K562 (cell line): ENCODE data around the gene COPA. TPM values are rescaled to one million over a fixed set of nuclear protein-coding genes. Genes with fewer than 3 reads are reported as not detected.

Source experiments
- ATAC-seq: fragments of 200-7000 bp; cut with Tn5 transposase; 3 replicates; pipeline ENCODE4 v1.9.1; 2020; ENCODE audit warnings: moderate library complexity
- BruUV-seq: library from RNA; stranded (reverse); fragments of 400-500 nt; replicated peaks from 2 replicates; lab custom pipeline; 2021; lab: Mats Ljungman, UMichigan
- CTCF ChIA-PET: fragments of 300-600 bp; formaldehyde crosslinking; extraction: SDS; loops from one replicate; lab custom pipeline; 2021; ENCODE audit warnings: low intra/inter-chr PET ratio; lab: Yijun Ruan, JAX
- POLR2A ChIA-PET: fragments of 300-600, 350-650 bp; sonication (Branson Sonifier 250); formaldehyde crosslinking; extraction: SDS; loops from one replicate; lab custom pipeline; 2021; ENCODE audit warnings: antibody characterized with exemption, inconsistent platforms; lab: Yijun Ruan, JAX
- DNase-seq, 4 experiments: peaks; one replicate each; pipeline versions ENCODE4 v3.0.0 to v3.0.0-alpha.2; 2011 to 2018; ENCODE audit warnings: low spot score in 3 of 4, mixed read lengths in 3 of 4; ENCODE audit errors: extremely low read depth in 1 of 4
- FAIRE-seq: peaks from 2 replicates; lab custom pipeline; 2011; peaks lifted over from hg19 to GRCh38; lab: Jason Lieb, UNC
- H2AFZ ChIP-seq: 2 replicates; pipeline ENCODE4 v1.6.0; 2011; ENCODE audit warnings: low read depth, low read length, control low read depth, inconsistent platforms
- H3K27ac ChIP-seq: fragments of 200-600 bp; 3 replicates; pipeline ENCODE4 v1.8.0; 2011; ENCODE audit warnings: low read depth, mild to moderate bottlenecking, control low read depth, inconsistent platforms, low read length, moderate library complexity, mixed read lengths; ENCODE audit errors: extremely low read depth
- H3K27me3 ChIP-seq, 2 experiments: fragments of 300-600 bp in 1 of 2; 2 replicates in 1 of 2; 3 replicates in 1 of 2; pipeline versions ENCODE4 v1.6.0 to v1.8.0; 2011; ENCODE audit warnings: inconsistent platforms in 2 of 2, low read length in 2 of 2, mild to moderate bottlenecking in 1 of 2, mixed read lengths in 1 of 2, moderate library complexity in 1 of 2; ENCODE audit not compliant: control insufficient read depth in 2 of 2, insufficient read depth in 2 of 2
- H3K36me3 ChIP-seq: fragments of 300-600 bp; 3 replicates; pipeline ENCODE4 v1.8.0; 2011; ENCODE audit warnings: mild to moderate bottlenecking, low read length, inconsistent platforms; ENCODE audit not compliant: control insufficient read depth, insufficient read depth
- H3K4me1 ChIP-seq, 2 experiments: fragments of 200-600 bp in 1 of 2; replicated peaks in 1 of 2; 2 replicates in 1 of 2; 3 replicates in 1 of 2; pipeline versions ENCODE4 v1.5.1 to v1.8.0; 2011; ENCODE audit warnings: inconsistent platforms in 2 of 2, low read length in 2 of 2, mild to moderate bottlenecking in 1 of 2, mixed read lengths in 1 of 2, moderate library complexity in 1 of 2; ENCODE audit not compliant: control insufficient read depth in 2 of 2, insufficient read depth in 2 of 2
- H3K4me2 ChIP-seq: 2 replicates; pipeline ENCODE4 v1.6.1; 2011; ENCODE audit warnings: low read length, control low read depth, inconsistent platforms, mixed read lengths; ENCODE audit not compliant: insufficient read depth
- H3K4me3 ChIP-seq: fragments of 200-600 bp; sonication (generic), shearing (Covaris generic); 2 replicates; pipeline ENCODE4 v1.5.1; 2016; ENCODE audit warnings: control low read depth, inconsistent platforms
- H3K79me2 ChIP-seq: fragments of 200-600 bp; 3 replicates; pipeline ENCODE4 v1.8.0; 2011; ENCODE audit warnings: low read length, inconsistent platforms; ENCODE audit not compliant: control insufficient read depth, insufficient read depth
- H3K9ac ChIP-seq, 2 experiments: 2 replicates each; pipeline versions ENCODE4 v1.6.0 to v1.6.1; 2011; ENCODE audit warnings: low read depth in 2 of 2, low read length in 2 of 2, control low read depth in 1 of 2, inconsistent platforms in 1 of 2, mild to moderate bottlenecking in 1 of 2, mixed read lengths in 1 of 2; ENCODE audit not compliant: insufficient read depth in 1 of 2
- H3K9me1 ChIP-seq: one replicate; pipeline ENCODE4 v1.6.0; 2011; ENCODE audit warnings: inconsistent platforms, mild to moderate bottlenecking, low read length, moderate library complexity; ENCODE audit not compliant: control insufficient read depth, insufficient read depth
- H3K9me3 ChIP-seq: replicated peaks from 2 replicates; pipeline ENCODE4 v1.5.1; 2011; ENCODE audit warnings: low read depth, low read length, inconsistent platforms; ENCODE audit not compliant: control insufficient read depth, insufficient read depth
- H4K20me1 ChIP-seq: replicated peaks from 2 replicates; pipeline ENCODE4 v1.6.1; 2011; ENCODE audit warnings: low read length, inconsistent platforms, mixed read lengths; ENCODE audit not compliant: control insufficient read depth, insufficient read depth
- ETS2 ChIP-seq: IDR thresholded peaks from 2 replicates; pipeline ENCODE4 v1.6.1; 2016; ENCODE audit warnings: borderline replicate concordance, missing genetic modification characterization, mild to moderate bottlenecking, moderate library complexity, missing compliant biosample characterization; ENCODE audit not compliant: poor library complexity, severe bottlenecking
- SP2 ChIP-seq: IDR thresholded peaks from 2 replicates; pipeline ENCODE4 v1.6.1; 2011; ENCODE audit warnings: mild to moderate bottlenecking, low read depth, low read length, moderate library complexity; ENCODE audit not compliant: poor library complexity, severe bottlenecking; ENCODE audit errors: extremely low read depth
- TCF7L2 ChIP-seq: fragments of 150-350 bp; IDR thresholded peaks from 2 replicates; pipeline ENCODE4 v1.6.1; 2016; ENCODE audit warnings: low read depth, mild to moderate bottlenecking, low read length, moderate library complexity
- WGBS: fragments of 100-300 bp; shearing (Covaris generic); methylation state at CpG from one replicate; pipeline ENCODE4 v1.1.6; 2016; ENCODE audit warnings: low coverage, mixed read lengths; ENCODE audit not compliant: insufficient coverage; ENCODE audit errors: missing lambda C conversion rate; 5-methylcytosine and 5-hydroxymethylcytosine counted together
- in situ Hi-C: fragments of 300-500 bp; cut with MboI; formaldehyde crosslinking; loops from 4 replicates; pipeline ENCODE4 v1.15.0; 2018; ENCODE audit warnings: inconsistent platforms, mixed read lengths
- intact Hi-C: fragments of 100-400 bp; cut with micrococcal nuclease; formaldehyde crosslinking; loops from 2 replicates; pipeline ENCODE4 v1.14.2; 2022
- polyA plus RNA-seq, 8 experiments: library from polyadenylated mRNA; depleted of rRNA in 4 of 8; stranded (reverse) in 5 of 8; unstranded in 3 of 8; fragments of >200 nt; fragmentation: Nextera tagmentation in 2 of 8; fragmentation: Illumina TruSeq in 1 of 8; extraction: Ambion mirVana in 2 of 8; extraction: Trizol in 1 of 8; gene quantifications; 2 replicates each; pipeline versions ENCODE4 v1.2.1 to v1.2.3, GENCODE V29; 2011 to 2014; ENCODE audit warnings: inconsistent platforms in 1 of 8, missing spikeins in 1 of 8
- total RNA-seq, 7 experiments: library from RNA; depleted of rRNA in 6 of 7; stranded (reverse); fragments of >200 nt in 6 of 7; fragmentation: Illumina TruSeq in 2 of 7; extraction: Trizol in 2 of 7; gene quantifications; 2 replicates each; pipeline versions ENCODE4 v1.2.1 to v1.2.3, GENCODE V29; 2011 to 2021; ENCODE audit warnings: low replicate concordance in 1 of 7
- TF ChIP-seq, protein P1 (sequence below): sonication (generic); formaldehyde crosslinking; IDR thresholded peaks from 2 replicates; pipeline ENCODE4 v1.8.0; 2022; ENCODE audit warnings: missing genetic modification reagents, mild to moderate bottlenecking, moderate library complexity, borderline replicate concordance

The COPA gene
- total and polyA plus RNA-seq, 9 of the 15 experiments (the other 6 are each of a cell fraction or from before 2014, with no cell fraction given) = 49.8 to 222 (median 110) TPM

DNA sequence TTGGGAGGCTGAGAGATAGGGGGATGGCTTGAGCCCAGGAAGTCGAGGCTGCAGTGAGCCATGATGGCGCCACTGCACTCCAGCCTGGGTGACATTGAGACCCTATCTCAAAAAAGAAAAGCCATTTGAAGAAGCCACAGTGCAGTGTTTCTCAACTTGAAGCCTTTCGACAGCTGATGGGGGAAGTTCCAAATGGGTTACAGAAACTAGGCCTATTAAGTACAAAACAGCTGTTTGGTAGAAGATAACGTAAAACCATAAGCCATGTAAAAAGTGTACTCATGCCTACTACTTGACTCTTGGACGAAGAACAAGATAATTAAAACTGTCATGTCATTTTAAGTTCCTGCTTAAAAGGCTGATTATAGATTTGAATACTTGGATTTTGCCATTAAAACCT, 16.6 kb downstream of the COPA start:
- no peaks in the 10 kb centered on the region for H3K27me3 ChIP-seq
- no peak overlapping the region for H3K4me2 ChIP-seq
- H3K4me3 ChIP-seq = no peak overlapping the region
- no peaks in the 10 kb centered on the region for H3K9me1 ChIP-seq
- ATAC-seq = no peak
- CTCF ChIA-PET = no interaction called here
- H3K27ac ChIP-seq = no peak overlapping the region
- H3K9me3 ChIP-seq = no peaks in the 10 kb centered on the region
- H3K4me1 ChIP-seq = no peaks in the 10 kb centered on the region; a peak in 1 of 5 replicates
- TF ChIP-seq ETS2 (tag) = no peak
- TF ChIP-seq, protein P1, sequence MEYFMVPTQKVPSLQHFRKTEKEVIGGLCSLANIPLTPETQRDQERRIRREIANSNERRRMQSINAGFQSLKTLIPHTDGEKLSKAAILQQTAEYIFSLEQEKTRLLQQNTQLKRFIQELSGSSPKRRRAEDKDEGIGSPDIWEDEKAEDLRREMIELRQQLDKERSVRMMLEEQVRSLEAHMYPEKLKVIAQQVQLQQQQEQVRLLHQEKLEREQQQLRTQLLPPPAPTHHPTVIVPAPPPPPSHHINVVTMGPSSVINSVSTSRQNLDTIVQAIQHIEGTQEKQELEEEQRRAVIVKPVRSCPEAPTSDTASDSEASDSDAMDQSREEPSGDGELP (CRISPR knock-in tag) = peak; percentile 51
- intact Hi-C loops (no loop called here), in situ Hi-C loops (no loop called here)
- peak; percentile 61 for FAIRE-seq
- POLR2A ChIA-PET = interaction anchor here (0.6 to 1.2 kb wide), 5 partner anchors 11 to 39 kb away, joined by 3 to 4 read pairs (median 3); no protein-coding TSS in a partner anchor
- H3K9ac ChIP-seq = no peak overlapping the region
- no peak for DNase-seq
- H3K79me2 ChIP-seq = 0 out of 3 replicates have a peak, but pooled peaks cover 4% of the 10 kb centered on the region
- no peak overlapping the region for H2AFZ ChIP-seq
- WGBS = 86% methylated on average over 5 of the region's 5 CpGs
- no peaks in the 10 kb centered on the region for H4K20me1 ChIP-seq
- peaks cover 87% of the 10 kb centered on the region for H3K36me3 ChIP-seq
- BruUV-seq = no TSS peak

GRCh38 chr1:160325252-160325651, 17.8 kb downstream of the COPA start:
- CTCF ChIA-PET = no interaction called here
- no peak for TF ChIP-seq SP2
- no peak for TF ChIP-seq TCF7L2
- Histone ChIP-seq H3K9me3 (no peaks in the 10 kb centered on the region), H3K27me3 (no peaks in the 10 kb centered on the region), H3K79me2 (peaks cover 10% of the 10 kb centered on the region; the same call in 1 of the 3 replicates), H3K4me3 (no peak overlapping the region), H3K27ac (no peak overlapping the region), H3K4me1 (no peaks in the 10 kb centered on the region; a peak in 1 of 5 replicates), H4K20me1 (no peaks in the 10 kb centered on the region), H3K4me2 (no peak overlapping the region), H2AFZ (no peak overlapping the region), H3K9ac (no peak overlapping the region), H3K9me1 (no peaks in the 10 kb centered on the region), H3K36me3 (peaks cover 83% of the 10 kb centered on the region)
- no peak for ATAC-seq
- no peak for FAIRE-seq
- in situ Hi-C loops = no loop called here
- intact Hi-C loops = no loop called here
- POLR2A ChIA-PET = no interaction called here
- DNase-seq = no peak
- 92% methylated on average over 4 of the region's 4 CpGs for WGBS
- BruUV-seq = no TSS peak
